Neural cell (in vitro differentiated cells): ENCODE results near the gene SPATA6L. TPM values are rescaled to one million over a fixed set of nuclear protein-coding genes. Genes with fewer than 3 reads are reported as not detected.
A peak's percentile ranks its signal among the peaks of the same experiment; 100 is the strongest.

Experiments used
- H2AFZ ChIP-seq: fragments of 200-600, 300-800 bp; sonication (generic), shearing (Covaris generic); 2 replicates; pipeline ENCODE4 v1.6.0; 2014; ENCODE audit warnings: low read depth, mild to moderate bottlenecking, antibody characterized with exemption, low read length, moderate library complexity
- H3F3A ChIP-seq: fragments of 200-600 bp; shearing (Covaris generic); 2 replicates; pipeline ENCODE4 v1.6.1; 2016; ENCODE audit warnings: mild to moderate bottlenecking, moderate library complexity, mixed read lengths, antibody characterized with exemption, low read length; ENCODE audit not compliant: insufficient read depth, poor library complexity, severe bottlenecking
- H3K27ac ChIP-seq: fragments of 200-600, 300-800 bp; sonication (generic), shearing (Covaris generic); 2 replicates; pipeline ENCODE4 v1.5.1; 2014; ENCODE audit warnings: mild to moderate bottlenecking, low read length, moderate library complexity
- H3K27me3 ChIP-seq: fragments of 300-800, 200-600 bp; sonication (generic), shearing (Covaris generic); 2 replicates; pipeline ENCODE4 v1.6.0; 2014; ENCODE audit warnings: mild to moderate bottlenecking, low read depth, low read length, moderate library complexity; ENCODE audit not compliant: insufficient read depth
- H3K36me3 ChIP-seq: fragments of 300-800, 200-600 bp; sonication (generic), shearing (Covaris generic); 2 replicates; pipeline ENCODE4 v1.5.1; 2014; ENCODE audit warnings: mild to moderate bottlenecking, antibody characterized with exemption, low read length, moderate library complexity; ENCODE audit not compliant: insufficient read depth
- H3K4me2 ChIP-seq: fragments of 300-800, 200-600 bp; sonication (generic), shearing (Covaris generic); 2 replicates; pipeline ENCODE4 v1.6.0; 2014; ENCODE audit warnings: mild to moderate bottlenecking, low read length
- H3K4me3 ChIP-seq: fragments of 300-800, 200-600 bp; sonication (generic), shearing (Covaris generic); 2 replicates; pipeline ENCODE4 v1.5.1; 2014; ENCODE audit warnings: mild to moderate bottlenecking, low read length, moderate library complexity
- H3K79me2 ChIP-seq: fragments of 200-600 bp; shearing (Covaris generic); replicated peaks from 2 replicates; pipeline ENCODE4 v1.6.0; 2014; ENCODE audit warnings: mild to moderate bottlenecking, low read length, moderate library complexity; ENCODE audit not compliant: insufficient read depth
- H3K9ac ChIP-seq: fragments of 300-800, 200-600 bp; sonication (generic), shearing (Covaris generic); 2 replicates; pipeline ENCODE4 v1.6.1; 2016; ENCODE audit warnings: mild to moderate bottlenecking, low read length, mixed read lengths
- H3K9me2 ChIP-seq: fragments of 200-600 bp; shearing (Covaris generic); 2 replicates; pipeline ENCODE4 v1.6.1; 2016; ENCODE audit warnings: mild to moderate bottlenecking, low read length, mixed read lengths; ENCODE audit not compliant: insufficient read depth
- H3K9me3 ChIP-seq: fragments of 200-600, 300-800 bp; sonication (generic), shearing (Covaris generic); 2 replicates; pipeline ENCODE4 v1.6.1; 2016; ENCODE audit warnings: mild to moderate bottlenecking, mixed run types, low read length, moderate library complexity, mixed read lengths
- H4K20me1 ChIP-seq: fragments of 200-600 bp; shearing (Covaris generic); 2 replicates; pipeline ENCODE4 v1.6.1; 2016; ENCODE audit warnings: mild to moderate bottlenecking, mixed run types; ENCODE audit not compliant: insufficient read depth
- EP300 ChIP-seq: fragments of 450-650 bp; conservative IDR thresholded peaks from 2 replicates; pipeline ENCODE4 v1.6.1; 2014; ENCODE audit warnings: antibody characterized with exemption, mild to moderate bottlenecking, moderate library complexity; ENCODE audit not compliant: poor library complexity, severe bottlenecking
- EZH2 ChIP-seq: fragments of 200-600, 300-800 bp; shearing (Covaris generic), sonication (generic); IDR thresholded peaks from 2 replicates; pipeline ENCODE4 v1.6.1; 2014; ENCODE audit warnings: antibody characterized with exemption, low read length, borderline replicate concordance, mild to moderate bottlenecking; ENCODE audit not compliant: insufficient read depth, poor library complexity, severe bottlenecking
- MXI1 ChIP-seq: fragments of 450-650 bp; conservative IDR thresholded peaks from 2 replicates; pipeline ENCODE4 v1.6.1; 2014; ENCODE audit warnings: antibody characterized with exemption, mild to moderate bottlenecking; ENCODE audit not compliant: poor library complexity, severe bottlenecking
- POLR2AphosphoS5 ChIP-seq: IDR thresholded peaks from 2 replicates; pipeline ENCODE4 v1.6.1; 2012
- RAD21 ChIP-seq: fragments of 450-650 bp; conservative IDR thresholded peaks from 2 replicates; pipeline ENCODE4 v1.6.1; 2014; ENCODE audit warnings: antibody characterized with exemption, mild to moderate bottlenecking, moderate library complexity
- SMC3 ChIP-seq: fragments of 450-650 bp; conservative IDR thresholded peaks from 2 replicates; pipeline ENCODE4 v1.6.1; 2014; ENCODE audit warnings: antibody characterized with exemption, mild to moderate bottlenecking, moderate library complexity; ENCODE audit not compliant: poor library complexity
- TAF1 ChIP-seq: IDR thresholded peaks from 2 replicates; pipeline ENCODE4 v1.6.1; 2012; ENCODE audit warnings: low read depth
- polyA plus RNA-seq: library from polyadenylated mRNA; depleted of rRNA; stranded (reverse); fragments of >200 nt; gene quantifications from 2 replicates; pipeline ENCODE4 v1.2.3, GENCODE V29; 2014
- TF ChIP-seq, protein P1 (sequence below): IDR thresholded peaks from 2 replicates; pipeline ENCODE4 v1.6.1; 2012; ENCODE audit warnings: borderline replicate concordance
- TF ChIP-seq, protein P2 (sequence below): fragments of 450-650 bp; IDR thresholded peaks from 2 replicates; pipeline ENCODE4 v1.5.1; 2014; ENCODE audit warnings: antibody characterized with exemption, mild to moderate bottlenecking, moderate library complexity; ENCODE audit not compliant: poor library complexity, severe bottlenecking

The SPATA6L gene
- polyA plus RNA-seq, 1 donor from 2014 or later = 0.89 TPM

DNA sequence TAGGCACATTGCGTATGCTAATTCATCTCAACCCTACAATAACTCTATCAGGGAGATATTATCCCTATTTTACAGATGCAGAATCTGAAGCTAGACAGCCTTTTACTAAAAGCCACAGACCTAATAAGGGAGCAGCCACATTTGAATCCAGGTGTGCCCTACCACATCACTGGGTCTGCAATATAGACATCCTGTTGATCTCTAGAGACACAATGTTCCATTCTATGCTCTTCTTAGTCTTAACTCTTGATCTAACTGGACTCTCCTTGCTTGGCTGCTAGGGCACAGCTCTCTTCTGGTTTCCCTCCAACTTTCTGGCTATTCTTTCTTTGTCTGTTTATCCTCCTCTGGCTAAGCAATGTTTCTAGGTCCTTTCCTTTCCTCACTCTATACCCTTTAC is 1.4 kb upstream of the SPATA6L start:
- Histone ChIP-seq H3K4me2 (no peak overlapping the region), H3K27me3 (no peaks in the 10 kb centered on the region), H3K4me3 (no peak overlapping the region), H3K9ac (no peak overlapping the region), H4K20me1 (no peaks in the 10 kb centered on the region), H3K9me2 (no peaks in the 10 kb centered on the region), H3K27ac (no peak overlapping the region), H3K9me3 (no peaks in the 10 kb centered on the region), H2AFZ (no peak overlapping the region), H3K79me2 (no peaks in the 10 kb centered on the region), H3F3A (no peaks in the 10 kb centered on the region), H3K36me3 (no peaks in the 10 kb centered on the region)
- TF ChIP-seq SMC3 = no peak
- no peak for TF ChIP-seq EP300
- TF ChIP-seq, protein P1, sequence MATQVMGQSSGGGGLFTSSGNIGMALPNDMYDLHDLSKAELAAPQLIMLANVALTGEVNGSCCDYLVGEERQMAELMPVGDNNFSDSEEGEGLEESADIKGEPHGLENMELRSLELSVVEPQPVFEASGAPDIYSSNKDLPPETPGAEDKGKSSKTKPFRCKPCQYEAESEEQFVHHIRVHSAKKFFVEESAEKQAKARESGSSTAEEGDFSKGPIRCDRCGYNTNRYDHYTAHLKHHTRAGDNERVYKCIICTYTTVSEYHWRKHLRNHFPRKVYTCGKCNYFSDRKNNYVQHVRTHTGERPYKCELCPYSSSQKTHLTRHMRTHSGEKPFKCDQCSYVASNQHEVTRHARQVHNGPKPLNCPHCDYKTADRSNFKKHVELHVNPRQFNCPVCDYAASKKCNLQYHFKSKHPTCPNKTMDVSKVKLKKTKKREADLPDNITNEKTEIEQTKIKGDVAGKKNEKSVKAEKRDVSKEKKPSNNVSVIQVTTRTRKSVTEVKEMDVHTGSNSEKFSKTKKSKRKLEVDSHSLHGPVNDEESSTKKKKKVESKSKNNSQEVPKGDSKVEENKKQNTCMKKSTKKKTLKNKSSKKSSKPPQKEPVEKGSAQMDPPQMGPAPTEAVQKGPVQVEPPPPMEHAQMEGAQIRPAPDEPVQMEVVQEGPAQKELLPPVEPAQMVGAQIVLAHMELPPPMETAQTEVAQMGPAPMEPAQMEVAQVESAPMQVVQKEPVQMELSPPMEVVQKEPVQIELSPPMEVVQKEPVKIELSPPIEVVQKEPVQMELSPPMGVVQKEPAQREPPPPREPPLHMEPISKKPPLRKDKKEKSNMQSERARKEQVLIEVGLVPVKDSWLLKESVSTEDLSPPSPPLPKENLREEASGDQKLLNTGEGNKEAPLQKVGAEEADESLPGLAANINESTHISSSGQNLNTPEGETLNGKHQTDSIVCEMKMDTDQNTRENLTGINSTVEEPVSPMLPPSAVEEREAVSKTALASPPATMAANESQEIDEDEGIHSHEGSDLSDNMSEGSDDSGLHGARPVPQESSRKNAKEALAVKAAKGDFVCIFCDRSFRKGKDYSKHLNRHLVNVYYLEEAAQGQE = no peak
- no peak for TF ChIP-seq RAD21
- TF ChIP-seq MXI1 = no peak
- TF ChIP-seq EZH2 = no peak
- TF ChIP-seq, protein P2, sequence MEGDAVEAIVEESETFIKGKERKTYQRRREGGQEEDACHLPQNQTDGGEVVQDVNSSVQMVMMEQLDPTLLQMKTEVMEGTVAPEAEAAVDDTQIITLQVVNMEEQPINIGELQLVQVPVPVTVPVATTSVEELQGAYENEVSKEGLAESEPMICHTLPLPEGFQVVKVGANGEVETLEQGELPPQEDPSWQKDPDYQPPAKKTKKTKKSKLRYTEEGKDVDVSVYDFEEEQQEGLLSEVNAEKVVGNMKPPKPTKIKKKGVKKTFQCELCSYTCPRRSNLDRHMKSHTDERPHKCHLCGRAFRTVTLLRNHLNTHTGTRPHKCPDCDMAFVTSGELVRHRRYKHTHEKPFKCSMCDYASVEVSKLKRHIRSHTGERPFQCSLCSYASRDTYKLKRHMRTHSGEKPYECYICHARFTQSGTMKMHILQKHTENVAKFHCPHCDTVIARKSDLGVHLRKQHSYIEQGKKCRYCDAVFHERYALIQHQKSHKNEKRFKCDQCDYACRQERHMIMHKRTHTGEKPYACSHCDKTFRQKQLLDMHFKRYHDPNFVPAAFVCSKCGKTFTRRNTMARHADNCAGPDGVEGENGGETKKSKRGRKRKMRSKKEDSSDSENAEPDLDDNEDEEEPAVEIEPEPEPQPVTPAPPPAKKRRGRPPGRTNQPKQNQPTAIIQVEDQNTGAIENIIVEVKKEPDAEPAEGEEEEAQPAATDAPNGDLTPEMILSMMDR = no peak
- no peak for TF ChIP-seq TAF1

DNA sequence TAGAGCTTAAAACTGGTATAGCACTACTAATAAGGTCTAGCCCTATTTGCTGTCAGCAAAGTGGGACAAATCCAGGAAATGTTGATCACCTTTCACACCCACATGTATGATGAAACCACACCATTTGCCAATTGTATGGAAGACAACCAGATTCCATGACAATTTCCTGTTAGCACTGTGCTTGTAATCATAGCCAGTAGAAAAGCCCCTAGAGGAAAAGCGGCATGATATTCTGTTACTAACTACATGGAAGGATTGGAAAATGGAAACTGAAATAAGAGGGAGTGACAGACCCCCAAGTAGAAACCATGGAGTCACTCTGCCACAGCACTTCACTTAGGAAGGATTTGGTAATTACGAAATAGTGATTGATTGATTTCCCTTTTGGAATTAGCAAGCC is 923 bp downstream of the SPATA6L start:
- Histone ChIP-seq H3K9me3 (no peaks in the 10 kb centered on the region), H3K79me2 (no peaks in the 10 kb centered on the region), H3K9me2 (no peaks in the 10 kb centered on the region), H2AFZ (no peak overlapping the region), H3F3A (no peaks in the 10 kb centered on the region), H3K36me3 (no peaks in the 10 kb centered on the region), H3K9ac (no peak overlapping the region), H3K27me3 (no peaks in the 10 kb centered on the region), H3K4me3 (peak overlapping the region; percentile 98), H3K4me2 (peak overlapping the region; percentile 94), H4K20me1 (no peaks in the 10 kb centered on the region), H3K27ac (no peak overlapping the region)
- TF ChIP-seq, protein P2 = no peak
- TF ChIP-seq EZH2 (no peak), MXI1 (no peak), SMC3 (no peak), EP300 (no peak), RAD21 (no peak), POLR2AphosphoS5 (no peak), TAF1 (no peak)
- TF ChIP-seq, protein P1 = no peak
